GM10847 (cell line): ENCODE results near the gene MAP3K15.

Source experiments
- POLR2A ChIP-seq: IDR thresholded peaks from 2 replicates; pipeline ENCODE4 v1.6.1; 2011; ENCODE audit not compliant: insufficient read length; ENCODE audit errors: extremely low read depth

MAP3K15 gene

DNA sequence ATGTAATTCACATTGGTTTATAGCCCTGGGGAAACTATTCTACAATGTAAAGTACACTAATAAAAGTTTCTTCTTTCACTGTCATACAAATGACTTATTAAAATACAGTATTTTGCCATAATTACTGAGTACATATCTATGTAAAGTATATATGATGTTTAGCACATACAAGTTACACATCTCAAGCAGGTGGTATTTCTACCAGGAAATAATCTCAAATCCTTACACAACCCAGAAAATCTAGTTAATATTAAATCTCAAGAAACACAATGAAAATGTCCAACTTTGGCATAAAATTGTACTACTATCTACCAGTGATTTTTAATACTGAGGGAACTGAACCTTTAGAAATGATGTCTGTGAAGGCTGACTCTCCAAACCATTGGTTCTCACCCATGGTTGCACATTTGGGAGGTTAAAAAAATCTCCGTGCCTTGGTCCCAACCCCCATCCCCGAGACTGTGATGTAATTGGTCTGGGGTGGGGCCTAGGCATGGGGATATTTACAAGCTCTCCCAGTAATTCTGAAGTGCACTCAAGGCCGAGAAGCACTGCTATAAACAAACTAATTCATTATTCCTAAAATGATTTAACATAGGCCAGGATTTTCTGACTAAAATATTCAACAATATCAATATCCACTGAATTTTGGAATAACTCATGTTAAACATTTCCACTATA, 27.6 kb downstream of the MAP3K15 start:
- no peak for TF ChIP-seq POLR2A

DNA sequence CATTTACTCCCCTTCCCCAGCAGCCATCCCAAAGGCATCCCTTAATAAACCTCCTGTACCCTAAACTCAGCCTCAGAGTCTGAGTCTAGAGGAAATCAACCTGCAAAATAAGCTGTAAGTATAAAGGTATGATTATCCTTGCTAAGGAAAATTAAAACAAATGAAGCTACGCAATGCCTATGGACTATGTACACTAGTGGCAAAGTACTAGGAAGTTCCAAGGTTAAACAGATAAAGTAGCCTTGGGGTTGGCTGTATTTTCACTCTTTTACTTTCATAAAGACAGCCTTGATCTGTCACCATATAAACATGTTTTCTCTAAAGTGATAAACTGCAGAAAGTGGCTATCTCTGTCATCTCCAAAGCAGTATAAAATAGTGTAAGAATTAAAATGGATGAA, 35.9 kb downstream of the MAP3K15 start:
- no peak for TF ChIP-seq POLR2A

DNA sequence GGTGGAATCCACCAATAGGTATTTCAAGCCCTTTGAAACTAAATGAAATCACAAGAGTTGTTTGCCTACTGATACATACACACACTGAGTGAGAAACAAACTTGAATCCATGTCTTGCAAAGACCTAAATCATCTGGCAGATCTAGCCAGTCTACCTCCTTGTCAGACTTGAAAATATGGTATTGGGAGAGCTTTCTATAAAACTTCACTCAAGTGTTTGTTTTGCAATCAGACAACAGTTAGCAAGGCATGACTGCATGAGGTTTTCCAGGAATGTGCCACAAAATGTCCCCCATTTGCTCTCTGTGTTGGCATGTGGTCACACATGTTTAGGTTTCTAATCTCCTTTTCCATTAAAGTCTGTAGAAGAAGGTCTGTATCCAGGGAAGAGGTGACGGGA, 52.4 kb downstream of the MAP3K15 start:
- TF ChIP-seq POLR2A = no peak

DNA sequence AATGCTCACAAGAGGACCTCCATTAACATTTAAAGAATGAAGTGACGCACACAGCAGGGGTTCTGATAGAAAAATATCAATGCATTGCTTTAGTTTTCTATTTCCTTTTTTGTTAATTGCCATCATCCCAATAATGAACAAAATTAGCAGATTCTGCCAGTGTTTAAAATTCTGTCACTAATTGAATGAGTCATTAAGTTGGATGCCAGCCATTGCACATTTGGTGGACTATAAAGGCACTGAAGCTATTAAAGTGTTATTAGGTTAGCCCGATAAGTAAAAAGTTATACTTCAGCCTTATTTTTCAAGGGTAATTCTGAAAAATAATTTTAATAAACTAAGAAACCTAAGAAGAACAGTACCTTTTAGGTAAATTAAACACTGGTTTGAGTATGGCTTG, 53.1 kb downstream of the MAP3K15 start:
- no peak for TF ChIP-seq POLR2A

DNA sequence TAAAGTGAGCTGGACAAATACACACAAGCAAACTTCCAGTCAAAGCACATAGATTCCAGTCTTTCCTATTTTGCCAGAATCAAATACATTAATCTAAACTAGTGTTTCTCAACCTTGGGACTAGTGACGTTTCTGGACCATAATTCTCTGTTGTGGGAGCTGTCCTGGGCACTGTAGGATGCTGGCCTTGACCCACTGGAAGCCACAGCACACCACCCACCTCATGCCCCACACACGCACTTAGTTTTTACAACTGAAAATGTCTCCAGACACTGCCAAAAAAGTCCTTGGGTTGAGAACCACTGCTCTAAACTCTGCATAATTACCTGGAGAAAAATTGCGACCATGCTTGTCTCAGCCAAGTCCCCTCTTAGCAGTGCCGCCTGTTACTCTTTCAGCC, 57.6 kb downstream of the MAP3K15 start:
- no peak for TF ChIP-seq POLR2A

DNA sequence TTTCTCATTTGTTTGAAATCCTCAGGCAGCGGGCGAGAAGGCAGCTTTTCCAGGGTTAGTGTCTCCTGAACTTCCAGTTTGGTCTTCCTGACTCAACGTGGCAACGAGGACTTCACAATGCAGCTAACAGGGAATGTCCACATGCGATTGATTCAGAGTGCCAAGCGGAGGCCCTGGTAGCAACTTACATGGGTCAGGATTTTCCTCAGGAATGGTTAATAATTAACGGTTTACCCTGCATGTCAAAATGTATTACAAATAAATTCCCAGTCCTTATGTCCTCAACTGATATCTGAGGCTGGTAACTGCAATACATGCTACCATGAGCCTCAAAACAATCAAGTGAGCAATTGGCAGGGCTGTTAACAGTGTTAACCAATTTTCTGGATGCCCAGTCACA, 67.2 kb downstream of the MAP3K15 start:
- no peak for TF ChIP-seq POLR2A

DNA sequence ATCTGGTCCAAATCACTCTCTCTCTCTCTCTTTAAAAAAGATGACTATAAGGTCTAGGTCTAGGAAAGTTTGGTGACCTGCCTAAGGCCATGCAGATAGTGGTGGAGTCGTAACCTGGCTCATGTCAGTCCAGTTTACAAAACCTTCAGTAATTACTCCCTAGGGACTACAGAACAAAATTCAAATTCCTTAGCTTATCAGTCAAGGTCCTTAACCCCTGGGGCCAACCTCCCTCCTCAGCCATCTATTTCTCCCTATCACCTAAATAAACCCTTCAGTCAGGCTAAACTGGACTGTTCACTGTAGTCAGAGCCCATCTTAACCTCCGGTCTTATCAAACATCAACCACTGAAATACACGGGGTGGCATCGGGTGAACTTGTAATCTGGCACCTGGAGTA, 68.9 kb downstream of the MAP3K15 start:
- TF ChIP-seq POLR2A = no peak

DNA sequence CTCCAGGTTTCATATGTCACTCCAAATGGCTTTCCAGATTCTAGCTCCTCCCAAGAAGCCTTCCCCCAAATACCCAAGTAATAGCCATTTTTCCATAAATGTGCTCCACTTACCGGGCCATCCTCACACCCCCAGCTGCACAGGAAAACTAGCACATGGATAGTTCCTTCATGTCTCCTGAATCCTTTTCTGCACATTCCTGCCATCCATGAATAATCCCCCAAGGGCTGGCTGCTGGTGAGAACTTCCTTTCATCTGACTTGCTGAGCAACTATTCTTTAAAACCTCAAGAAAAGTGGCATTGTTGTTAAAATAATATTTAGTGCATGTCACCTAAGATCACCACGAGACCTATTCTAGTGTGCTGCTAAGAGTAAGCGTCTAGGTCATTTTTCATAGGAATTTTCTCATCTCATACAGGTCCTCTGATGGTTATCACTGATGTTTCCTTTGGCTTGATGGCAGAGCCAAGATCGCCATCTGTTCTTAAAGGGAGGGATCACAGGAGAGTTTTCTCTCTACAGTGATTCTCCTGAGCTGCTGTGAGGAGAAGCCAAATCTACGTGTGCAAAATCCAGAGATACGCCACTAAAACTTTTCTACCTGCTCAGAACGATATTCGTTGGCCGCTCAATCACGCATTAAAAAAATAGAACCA, 71.3 kb downstream of the MAP3K15 start:
- no peak for TF ChIP-seq POLR2A

DNA sequence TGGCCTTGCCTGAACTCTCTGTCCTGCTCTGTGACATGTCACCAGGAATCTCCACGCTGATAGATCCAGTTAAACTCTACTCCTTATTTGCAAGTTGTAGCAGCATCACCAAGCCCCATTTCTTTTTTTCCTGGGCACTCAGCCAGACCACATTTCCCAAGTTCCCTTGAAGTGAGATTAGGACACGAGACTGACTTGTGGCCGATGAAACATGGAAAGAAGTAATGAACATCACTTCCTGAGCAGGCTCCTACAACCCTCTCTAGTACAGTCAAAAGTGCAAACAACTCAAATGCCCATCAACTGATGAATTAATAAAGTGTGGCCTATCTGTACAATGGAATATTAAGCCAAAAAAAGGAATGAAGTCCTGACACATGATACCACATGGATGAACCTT, 74.6 kb downstream of the MAP3K15 start:
- TF ChIP-seq POLR2A = no peak

DNA sequence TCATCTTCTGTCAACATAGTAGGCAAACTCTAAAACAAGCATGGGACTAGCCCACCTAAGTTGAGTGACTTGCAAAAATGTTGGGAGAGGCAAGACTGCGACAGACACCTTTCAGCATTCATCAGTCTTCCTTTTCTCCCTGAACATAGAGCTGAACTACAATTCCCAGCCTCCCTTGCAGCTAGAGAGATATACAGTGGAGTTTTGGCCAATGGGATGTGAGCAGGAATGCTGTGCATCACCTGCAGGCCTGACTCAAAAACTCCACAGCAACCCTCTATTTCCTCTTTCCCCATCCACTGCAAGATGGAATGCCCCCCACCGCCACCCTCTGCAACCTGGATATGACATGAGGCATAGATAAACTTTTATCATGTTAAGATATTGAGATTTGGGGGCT, 105.0 kb downstream of the MAP3K15 start:
- TF ChIP-seq POLR2A = no peak

DNA sequence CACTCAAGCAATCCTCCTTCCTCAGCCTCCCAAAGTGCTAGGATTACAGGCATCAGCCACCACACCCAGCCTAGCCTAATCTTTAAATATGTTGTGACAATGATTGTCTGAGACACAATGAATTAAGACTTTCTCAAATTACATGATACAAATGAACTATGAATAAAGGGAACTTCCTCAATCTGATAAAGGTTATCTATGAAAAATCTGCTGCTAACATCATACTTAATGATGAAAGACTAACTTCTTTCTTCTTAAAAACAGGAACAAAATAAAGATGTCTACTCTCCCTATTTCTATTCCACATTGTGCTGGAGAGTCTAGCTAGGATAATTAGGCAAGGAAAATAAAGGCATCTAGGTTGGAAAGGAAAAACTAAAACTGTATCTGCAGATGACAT, 111.6 kb downstream of the MAP3K15 start:
- no peak for TF ChIP-seq POLR2A

DNA sequence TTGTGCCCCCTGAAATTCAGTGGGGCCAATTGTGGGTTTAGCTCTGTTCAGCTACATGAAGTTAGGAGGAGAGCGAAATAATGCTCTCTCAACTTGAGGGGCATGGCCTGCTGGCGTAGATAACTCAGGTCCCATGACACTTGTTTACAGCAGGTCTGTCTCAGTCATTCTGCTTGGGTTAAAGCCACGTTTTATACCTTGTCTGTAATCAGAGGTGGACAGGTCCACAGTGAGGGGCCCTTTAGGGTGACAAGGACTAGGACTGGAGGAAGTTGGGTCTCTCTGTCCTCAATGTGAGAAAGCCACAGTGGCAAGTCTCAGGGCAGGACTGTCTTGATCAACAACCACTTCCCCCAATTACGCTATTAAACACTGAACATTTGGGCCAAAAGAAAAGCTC, 122.6 kb downstream of the MAP3K15 start:
- no peak for TF ChIP-seq POLR2A

DNA sequence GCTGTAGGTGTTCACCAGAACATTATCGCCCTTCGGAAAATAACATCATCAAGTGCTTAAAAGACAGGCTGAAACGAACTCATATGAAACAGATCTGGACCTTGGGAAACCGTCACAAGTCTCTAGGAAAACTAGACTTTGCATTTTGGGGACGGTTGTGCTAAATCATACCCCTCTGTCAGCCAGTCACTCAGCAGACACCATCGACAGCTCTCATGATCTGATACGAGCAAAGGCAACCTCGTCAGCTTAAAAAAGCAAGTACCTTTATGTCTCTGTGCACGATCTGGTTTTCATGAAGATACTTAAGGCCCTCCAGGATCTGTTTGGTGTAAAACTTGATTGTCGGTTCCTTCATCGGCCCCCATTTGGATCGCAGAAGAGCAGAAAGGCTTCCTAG, 123.2 kb downstream of the MAP3K15 start:
- no peak for TF ChIP-seq POLR2A

DNA sequence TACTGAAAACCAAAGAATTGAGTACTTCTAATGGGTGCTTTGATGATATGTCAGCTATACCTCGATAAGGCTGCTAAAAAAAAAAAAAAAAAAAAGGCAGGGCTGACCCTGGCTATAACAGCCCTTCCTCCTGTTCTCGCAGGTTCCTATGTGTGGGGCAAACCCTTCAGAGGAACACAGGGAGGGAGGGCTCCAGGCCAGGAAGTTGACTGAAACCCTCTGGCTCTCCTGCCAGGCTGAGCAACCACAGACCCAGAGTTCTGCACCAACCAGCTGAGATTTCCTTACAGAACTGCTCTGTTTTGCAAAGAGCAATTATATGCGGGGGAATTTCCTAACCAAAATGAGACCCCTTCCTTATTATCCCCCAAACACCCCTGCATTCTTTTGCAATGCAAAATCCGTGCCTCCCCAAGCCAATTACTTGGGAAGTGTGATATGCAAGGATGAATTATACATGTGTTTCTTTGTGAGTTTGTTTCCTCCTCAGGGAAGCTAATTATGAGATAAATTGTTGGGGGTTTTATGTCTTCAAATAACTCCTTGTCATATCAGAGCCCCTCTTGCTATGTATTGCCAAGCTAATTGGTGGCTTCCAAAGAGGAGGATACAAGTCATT, 126.0 kb downstream of the MAP3K15 start:
- no peak for TF ChIP-seq POLR2A

DNA sequence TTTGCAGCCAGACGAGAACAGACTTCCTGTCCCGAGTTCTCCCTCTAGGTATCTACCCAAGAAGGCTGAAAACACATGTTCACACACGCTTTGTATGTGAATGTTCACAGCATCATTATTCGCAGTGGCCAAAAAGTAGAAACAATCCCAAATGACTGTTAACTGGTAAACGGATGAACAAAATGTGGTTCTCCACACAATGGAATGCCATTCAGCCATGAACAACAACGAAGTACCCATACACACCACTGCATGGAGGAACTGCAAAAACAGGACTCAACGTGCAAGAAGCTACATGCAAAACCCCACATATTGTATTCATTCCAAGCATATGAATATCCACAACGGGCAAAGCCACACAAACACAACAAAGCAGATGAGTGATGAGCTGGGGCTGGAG, 126.6 kb downstream of the MAP3K15 start:
- TF ChIP-seq POLR2A = no peak

DNA sequence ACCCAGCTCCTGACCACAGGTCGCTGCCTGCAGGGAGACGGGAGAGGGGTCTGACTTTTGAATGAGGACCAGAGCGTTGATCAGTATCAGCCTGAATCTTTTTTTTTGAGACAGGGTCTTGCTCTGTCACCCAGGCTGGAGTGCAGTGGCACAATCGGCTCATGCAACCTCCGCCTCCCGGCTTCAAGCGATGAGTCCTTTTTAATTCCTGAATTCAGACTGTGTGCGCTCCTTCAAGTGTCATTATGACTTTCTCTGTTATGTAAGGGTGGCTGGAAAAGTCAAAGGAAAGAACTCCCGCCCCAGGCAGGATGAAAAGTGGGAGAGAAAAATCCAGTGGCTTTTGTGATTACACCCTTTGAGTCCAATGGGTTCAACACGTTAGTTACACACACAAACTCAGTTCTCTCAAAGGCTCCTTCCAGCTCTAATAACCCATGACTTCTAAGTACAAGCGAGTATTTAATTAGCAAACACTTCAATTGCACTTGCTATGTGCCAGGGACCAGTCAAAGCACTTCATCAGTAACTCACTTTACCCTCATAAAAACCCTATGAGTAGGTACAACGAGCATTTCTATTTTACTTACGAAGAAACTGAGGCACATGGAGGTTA, 127.1 kb downstream of the MAP3K15 start:
- TF ChIP-seq POLR2A = no peak
